Measurements from ENCODE around the gene TAS2R10.
"Not testable (repeated sequence)": the region's sequence is repeated elsewhere in the genome, so short reads cannot be mapped to it uniquely, and the experiment has no call there.

Gene TAS2R10

GRCh38 chr12:10826258-10826657 is at the start of gene TAS2R10:
Gene TAS2R10, minus strand, starts transcription at chr12:10826358. Its CDS starts 89 bp downstream, at chr12:10826269.
- no peak for DNase-seq

GRCh38 chr12:10873378-10873777 is 47.2 kb upstream of the TAS2R10 start:
- DNase-seq: no peak

DNA sequence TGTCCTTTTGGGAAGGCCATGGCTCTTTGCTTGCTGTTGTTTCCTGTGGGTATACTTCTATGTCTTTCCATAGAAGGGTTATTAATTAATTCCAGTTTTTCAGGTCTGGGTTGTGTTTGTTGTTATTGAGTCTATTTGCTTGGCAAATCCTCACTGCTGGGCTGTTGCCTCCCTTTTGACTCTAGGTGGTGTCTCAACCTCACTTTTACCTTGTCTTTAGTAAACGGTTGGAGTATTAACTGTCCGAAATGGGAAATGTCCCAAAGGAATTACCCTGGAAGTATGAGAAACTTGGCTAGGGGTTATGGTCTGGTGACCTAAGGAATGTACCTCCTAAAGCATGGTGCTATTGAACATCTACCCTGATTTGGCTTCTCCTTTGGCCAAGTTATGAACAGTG is 41.2 kb upstream of the TAS2R10 start:
- no peak for DNase-seq

- DNase-seq: no peak
Measured at GRCh38 chr12:10863512-10864218, 37.5 kb upstream of the TAS2R10 start.

- no peak for DNase-seq
Measured at GRCh38 chr12:10861366-10861765, 35.2 kb upstream of the TAS2R10 start.

DNA sequence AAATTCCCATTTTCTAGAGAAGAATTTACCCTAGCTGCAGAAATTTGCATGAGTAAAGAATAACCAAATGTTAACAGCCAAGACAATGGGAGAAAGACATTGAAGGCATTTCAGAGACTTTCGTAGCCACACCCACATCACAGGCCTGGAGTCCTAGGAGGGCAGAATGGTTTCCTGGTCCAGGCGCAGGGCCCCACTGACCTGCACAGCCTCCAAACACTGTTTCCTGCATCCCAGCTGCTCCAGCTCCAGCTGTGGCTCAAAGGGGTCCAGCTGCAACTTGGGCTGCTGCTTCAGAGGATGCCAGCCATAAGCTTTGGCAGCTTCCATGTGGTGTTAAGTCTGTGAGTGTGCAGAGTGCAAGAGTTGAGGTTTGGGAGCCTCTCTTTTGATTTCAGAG is 29.6 kb upstream of the TAS2R10 start:
- no peak for DNase-seq

DNA sequence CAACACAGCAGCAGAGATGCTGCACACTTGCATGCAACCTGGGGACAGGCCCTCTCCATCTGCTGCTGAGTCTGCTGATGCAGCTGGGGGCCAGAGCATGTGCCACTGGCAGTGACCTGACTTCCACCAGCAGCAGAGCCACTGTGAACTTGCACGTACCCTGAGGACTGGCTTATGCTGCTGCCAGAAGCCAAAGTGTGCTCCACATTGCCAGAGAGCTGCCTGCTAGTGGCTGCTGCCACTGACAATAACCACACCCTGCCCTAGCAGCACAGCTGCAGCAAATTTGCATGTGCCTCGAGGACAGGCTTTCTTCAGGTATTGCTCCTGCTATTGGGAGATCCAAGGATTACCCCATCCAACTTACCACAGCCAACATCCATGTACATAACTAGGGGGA is 27.6 kb upstream of the TAS2R10 start:
- no peak for DNase-seq

DNA sequence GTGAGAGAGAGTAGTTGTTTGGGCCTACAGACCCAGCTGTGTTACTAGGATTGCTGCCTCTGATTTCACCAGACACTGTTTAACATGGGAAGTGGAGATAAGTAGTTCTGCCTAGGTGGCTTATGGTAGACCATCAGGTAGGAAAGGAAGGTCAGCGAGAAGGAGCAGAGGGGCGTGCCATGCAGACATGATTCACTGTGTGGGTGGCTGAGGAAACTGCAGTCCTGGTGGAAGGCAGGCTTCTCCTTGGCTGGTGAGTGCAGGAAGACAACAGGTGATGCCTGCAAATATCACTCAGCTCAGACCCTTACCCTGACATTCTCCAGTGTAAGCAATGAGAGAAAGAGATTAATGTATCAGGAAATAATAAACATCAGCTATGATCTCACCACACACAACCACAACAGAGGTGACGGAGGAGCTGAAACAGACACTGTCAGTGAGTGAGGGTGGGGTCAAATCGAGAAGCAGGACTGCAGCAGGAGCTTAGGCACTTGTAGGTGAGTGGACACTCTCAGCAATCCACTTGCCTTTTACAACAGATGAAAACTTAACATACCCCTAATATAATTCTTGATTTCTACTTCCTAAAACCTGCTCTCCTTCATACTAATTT is 25.2 kb upstream of the TAS2R10 start:
- no peak for DNase-seq

GRCh38 chr12:10849425-10849878 is 23.3 kb upstream of the TAS2R10 start, which contains the start of gene PRR4:
Gene PRR4, minus strand, starts transcription at chr12:10849475. Its CDS starts 38 bp downstream, at chr12:10849437.
- DNase-seq: no peak

DNA sequence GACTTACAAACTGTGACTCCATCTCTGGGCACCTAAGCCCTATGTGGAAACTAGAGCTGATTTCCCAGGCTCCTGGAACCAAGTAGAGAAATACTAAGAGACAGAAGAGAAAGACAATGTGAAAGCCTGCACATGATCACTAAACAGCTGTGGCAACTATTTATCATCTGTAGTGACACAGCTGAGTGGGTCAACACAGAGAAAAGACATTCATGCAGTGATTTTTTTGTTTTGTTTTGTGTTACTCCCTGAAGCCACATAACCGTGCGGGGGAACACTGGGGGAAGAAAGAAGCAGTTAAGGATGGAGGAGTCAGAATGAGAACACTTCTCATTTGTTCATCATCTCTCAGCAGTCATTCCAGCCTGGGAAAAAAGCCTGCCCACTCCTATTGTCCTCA is 21.6 kb upstream of the TAS2R10 start:
- DNase-seq: no peak

GRCh38 chr12:10842862-10843261 is 16.7 kb upstream of the TAS2R10 start:
- DNase-seq: no peak

DNA sequence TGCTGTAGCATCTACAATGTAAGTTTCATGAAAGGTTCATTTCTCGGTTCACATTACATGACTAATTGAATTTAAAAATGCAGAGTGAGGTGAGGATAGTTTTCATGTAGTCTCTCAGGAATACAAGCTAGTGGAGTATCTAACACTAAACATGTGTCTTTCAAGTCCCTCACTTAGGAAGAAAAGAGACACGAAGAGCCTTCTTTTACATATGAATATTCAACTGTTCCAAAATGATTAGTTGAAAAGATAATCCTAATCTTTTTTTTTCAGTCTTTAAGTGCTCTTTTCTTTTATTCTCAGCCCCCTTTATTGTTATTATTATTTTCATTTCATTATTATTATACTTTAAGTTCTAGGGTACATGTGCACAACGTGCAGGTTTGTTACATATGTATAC is 12.3 kb upstream of the TAS2R10 start:
- no peak for DNase-seq

DNA sequence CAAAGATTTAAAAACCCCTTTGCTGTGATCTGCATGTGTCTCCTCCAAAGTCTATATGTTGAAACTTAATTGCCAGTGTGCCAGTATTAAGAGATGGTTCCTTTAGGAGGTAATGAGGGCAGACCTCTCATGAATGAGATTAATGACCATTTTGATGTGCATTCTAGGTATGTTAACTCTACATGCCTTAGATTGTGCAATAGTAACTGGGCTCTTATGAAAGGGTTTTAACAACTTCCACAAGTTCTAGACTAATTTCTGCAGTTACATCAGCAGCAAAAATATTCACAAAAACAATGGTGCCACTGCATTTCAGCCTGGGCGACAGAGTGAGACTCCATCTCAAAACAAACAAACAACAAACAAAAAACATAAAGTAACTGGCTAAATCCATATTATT is 3.8 kb upstream of the TAS2R10 start:
- no peak for DNase-seq

- no peak for DNase-seq
Measured at GRCh38 chr12:10824957-10825356, 1.2 kb downstream of the TAS2R10 start.

GRCh38 chr12:10811883-10812536 is 14.1 kb downstream of the TAS2R10 start:
- no peak for DNase-seq

- no peak for DNase-seq
Measured at GRCh38 chr12:10810068-10810467, 16.1 kb downstream of the TAS2R10 start, which contains the start of gene TAS2R9. Gene TAS2R9, minus strand, starts transcription at chr12:10810168. Its CDS starts 93 bp downstream, at chr12:10810075.

- no peak for DNase-seq
Measured at GRCh38 chr12:10807186-10807585, 19.0 kb downstream of the TAS2R10 start, which contains the start of gene TAS2R8. Gene TAS2R8, minus strand, starts transcription at chr12:10807286. Its CDS starts 306 bp downstream, at chr12:10806980.

- DNase-seq: no peak
Measured at GRCh38 chr12:10802587-10802986, 23.6 kb downstream of the TAS2R10 start, which contains the start of gene TAS2R7. Gene TAS2R7, minus strand, starts transcription at chr12:10802627. Its CDS starts 57 bp downstream, at chr12:10802570.

GRCh38 chr12:10801741-10802140 is 24.4 kb downstream of the TAS2R10 start:
- DNase-seq: no peak

DNA sequence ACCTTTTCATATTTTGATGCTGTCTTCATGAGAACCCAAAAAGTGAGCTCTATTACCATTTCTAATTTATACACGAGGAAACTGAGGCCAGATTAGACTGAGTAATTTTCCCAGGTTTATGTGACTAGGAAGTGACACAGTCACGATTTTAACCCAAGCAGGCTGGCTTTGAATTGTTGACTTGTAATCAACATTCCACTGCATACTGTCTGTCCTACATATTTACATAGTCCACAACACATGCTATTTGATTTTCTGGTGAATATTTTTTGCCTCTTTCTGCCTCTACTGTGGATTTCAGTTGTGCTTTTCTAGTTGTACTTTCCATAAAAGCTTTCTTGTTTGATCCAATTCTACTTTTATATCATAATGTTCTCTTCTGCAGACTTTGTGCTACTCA is 31.9 kb downstream of the TAS2R10 start:
- no peak for DNase-seq

DNA sequence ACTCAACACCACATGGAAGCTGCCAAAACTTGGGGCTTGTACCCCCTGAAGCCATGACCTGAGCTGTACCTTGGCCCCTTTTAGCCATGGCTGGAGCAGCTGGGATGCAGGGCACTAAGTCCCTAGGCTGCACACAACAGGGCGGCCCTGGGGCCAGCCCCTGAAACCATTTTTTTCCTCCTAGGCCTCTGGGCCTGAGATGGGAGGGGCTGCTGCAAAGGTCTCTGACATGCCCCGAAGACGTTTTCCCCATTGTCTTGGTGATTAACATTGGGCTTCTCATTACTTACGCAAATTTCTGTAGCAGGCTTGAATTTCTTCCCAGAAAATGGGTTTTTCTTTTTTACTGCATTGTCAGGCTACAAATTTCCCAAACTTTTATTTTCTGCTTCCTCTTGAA is 34.4 kb downstream of the TAS2R10 start:
- DNase-seq: not testable (repeated sequence)

GRCh38 chr12:10783252-10783651 is 42.9 kb downstream of the TAS2R10 start:
- DNase-seq: no peak

GRCh38 chr12:10779103-10779502 is 47.1 kb downstream of the TAS2R10 start:
- DNase-seq: peak; percentile 7
